IMR-90 (cell line): ENCODE data around the gene ATP11A. TPM values are rescaled to one million over a fixed set of nuclear protein-coding genes. Genes with fewer than 3 reads are reported as not detected.

Experiments used
- ATAC-seq: fragments of 200-7000 bp; cut with Tn5 transposase; 2 replicates; pipeline ENCODE4 v1.9.1; 2020; ENCODE audit warnings: low read depth, mild to moderate bottlenecking, moderate library complexity
- BruUV-seq: library from RNA; stranded (reverse); fragments of 400-500 nt; replicated peaks from 2 replicates; lab custom pipeline; 2021; lab: Mats Ljungman, UMichigan
- CTCF ChIA-PET: fragments of 300-600 bp; formaldehyde crosslinking; extraction: SDS; loops from one replicate; lab custom pipeline; 2021; ENCODE audit warnings: antibody characterized with exemption; lab: Yijun Ruan, JAX
- POLR2A ChIA-PET: fragments of 300-600 bp; sonication (Branson Sonifier 250); formaldehyde crosslinking; loops from one replicate; lab custom pipeline; 2022; ENCODE audit warnings: antibody characterized with exemption; ENCODE audit not compliant: unreplicated experiment; lab: Charles Lee
- DNase-seq: peaks from one replicate; pipeline ENCODE4 v3.0.0; 2013
- H2AFZ ChIP-seq: replicated peaks from 2 replicates; pipeline ENCODE3; 2013; ENCODE audit warnings: low read length, mild to moderate bottlenecking; ENCODE audit not compliant: poor library complexity
- H2AK5ac ChIP-seq: 2 replicates; pipeline ENCODE4 v1.6.1; 2013; ENCODE audit warnings: low read depth, low read length, inconsistent platforms
- H2AK9ac ChIP-seq: replicated peaks from 2 replicates; pipeline ENCODE3; 2013; ENCODE audit warnings: mild to moderate bottlenecking, low read depth, low read length, moderate library complexity; ENCODE audit not compliant: poor library complexity
- H2BK120ac ChIP-seq: 2 replicates; pipeline ENCODE4 v1.6.1; 2013; ENCODE audit warnings: low read depth, low read length, inconsistent platforms
- H2BK15ac ChIP-seq: 3 replicates; pipeline ENCODE4 v1.6.1; 2013; ENCODE audit warnings: low read depth, low read length, inconsistent platforms
- H2BK20ac ChIP-seq: 2 replicates; pipeline ENCODE4 v1.6.1; 2013; ENCODE audit warnings: low read depth, mild to moderate bottlenecking, inconsistent platforms, low read length, moderate library complexity
- H2BK5ac ChIP-seq: 2 replicates; pipeline ENCODE4 v1.6.1; 2013; ENCODE audit warnings: mild to moderate bottlenecking, low read depth, low read length, inconsistent platforms; ENCODE audit not compliant: poor library complexity, severe bottlenecking
- H3K14ac ChIP-seq: replicated peaks from 2 replicates; pipeline ENCODE4 v1.6.1; 2013; ENCODE audit warnings: low read depth, low read length, inconsistent platforms
- H3K18ac ChIP-seq: 2 replicates; pipeline ENCODE4 v1.6.1; 2013; ENCODE audit warnings: low read depth, low read length, control low read depth
- H3K23ac ChIP-seq: 2 replicates; pipeline ENCODE4 v1.6.1; 2013; ENCODE audit warnings: low read depth, low read length, inconsistent platforms
- H3K27ac ChIP-seq: 2 replicates; pipeline ENCODE4 v1.5.1; 2013; ENCODE audit warnings: mild to moderate bottlenecking, control low read depth, low read length; ENCODE audit not compliant: insufficient read depth
- H3K27me3 ChIP-seq: 2 replicates; pipeline ENCODE4 v1.6.1; 2013; ENCODE audit warnings: low read length; ENCODE audit not compliant: control insufficient read depth, insufficient read depth
- H3K36me3 ChIP-seq: 2 replicates; pipeline ENCODE4 v1.6.1; 2013; ENCODE audit warnings: low read length, mixed read lengths; ENCODE audit not compliant: control insufficient read depth, insufficient read depth
- H3K4ac ChIP-seq: 2 replicates; pipeline ENCODE4 v1.6.1; 2013; ENCODE audit warnings: low read depth, low read length, inconsistent platforms
- H3K4me1 ChIP-seq: 2 replicates; pipeline ENCODE4 v1.6.1; 2013; ENCODE audit warnings: low read length, mixed read lengths; ENCODE audit not compliant: control insufficient read depth, insufficient read depth
- H3K4me2 ChIP-seq: 2 replicates; pipeline ENCODE4 v1.6.1; 2013; ENCODE audit warnings: low read depth, mild to moderate bottlenecking, control low read depth, low read length, moderate library complexity
- H3K4me3 ChIP-seq: 2 replicates; pipeline ENCODE4 v1.5.1; 2013; ENCODE audit warnings: low read depth, mild to moderate bottlenecking, control low read depth, low read length, moderate library complexity; ENCODE audit not compliant: insufficient read depth
- H3K56ac ChIP-seq: 2 replicates; pipeline ENCODE4 v1.6.1; 2013; ENCODE audit warnings: low read length, inconsistent platforms; ENCODE audit not compliant: insufficient read depth; ENCODE audit errors: extremely low read depth
- H3K79me1 ChIP-seq, 2 experiments: 2 replicates each; pipeline ENCODE4 v1.6.1; 2013; ENCODE audit warnings: low read length in 2 of 2, inconsistent platforms in 1 of 2, low read depth in 1 of 2
- H3K9ac ChIP-seq: 2 replicates; pipeline ENCODE4 v1.6.1; 2013; ENCODE audit warnings: low read depth, low read length, control low read depth
- H3K9me1 ChIP-seq: 2 replicates; pipeline ENCODE4 v1.6.1; 2013; ENCODE audit warnings: low read length, inconsistent platforms; ENCODE audit not compliant: insufficient read depth
- H3K9me3 ChIP-seq: 2 replicates; pipeline ENCODE4 v1.6.1; 2013; ENCODE audit warnings: low read length; ENCODE audit not compliant: control insufficient read depth, insufficient read depth
- H4K20me1 ChIP-seq: 2 replicates; pipeline ENCODE4 v1.6.1; 2013; ENCODE audit warnings: low read length, inconsistent platforms; ENCODE audit not compliant: insufficient read depth
- H4K5ac ChIP-seq: 2 replicates; pipeline ENCODE4 v1.6.1; 2013; ENCODE audit warnings: mild to moderate bottlenecking, low read depth, low read length, control low read depth
- H4K8ac ChIP-seq, 2 experiments: 2 replicates each; pipeline ENCODE4 v1.6.1; 2013; ENCODE audit warnings: low read depth in 2 of 2, low read length in 2 of 2, control low read depth in 1 of 2, inconsistent platforms in 1 of 2
- H4K91ac ChIP-seq: 2 replicates; pipeline ENCODE4 v1.6.1; 2013; ENCODE audit warnings: low read depth, low read length, inconsistent platforms; ENCODE audit not compliant: insufficient read depth
- BHLHE40 ChIP-seq: fragments of 150-350 bp; IDR thresholded peaks from 2 replicates; pipeline ENCODE4 v1.6.1; 2016; ENCODE audit warnings: mild to moderate bottlenecking, low read depth, low read length
- CHD1 ChIP-seq: IDR thresholded peaks from 2 replicates; pipeline ENCODE4 v1.6.1; 2012; ENCODE audit warnings: low read depth, low read length, improper control_type of control experiment
- ELK1 ChIP-seq: fragments of 150-350 bp; IDR thresholded peaks from 2 replicates; pipeline ENCODE4 v1.6.1; 2016; ENCODE audit warnings: low read depth, mild to moderate bottlenecking, low read length, moderate library complexity, borderline replicate concordance
- FOS ChIP-seq: fragments of 150-350 bp; IDR thresholded peaks from 2 replicates; pipeline ENCODE4 v1.6.1; 2016; ENCODE audit warnings: low read depth, low read length
- MAFK ChIP-seq: IDR thresholded peaks from 2 replicates; pipeline ENCODE4 v1.6.1; 2012; ENCODE audit warnings: low read depth, low read length, improper control_type of control experiment
- RAD21 ChIP-seq: IDR thresholded peaks from 2 replicates; pipeline ENCODE4 v1.6.1; 2012; ENCODE audit warnings: low read length, improper control_type of control experiment
- SMC3 ChIP-seq: fragments of 150-350 bp; IDR thresholded peaks from 2 replicates; pipeline ENCODE4 v1.6.1; 2016; ENCODE audit warnings: low read depth, mild to moderate bottlenecking, antibody characterized with exemption, low read length, moderate library complexity
- USF2 ChIP-seq: fragments of 150-350 bp; IDR thresholded peaks from 2 replicates; pipeline ENCODE4 v1.6.1; 2017; ENCODE audit warnings: mild to moderate bottlenecking, antibody characterized with exemption, low read length, low read depth
- WGBS, 2 experiments: methylation state at CpG; one replicate each; pipeline versions ENCODE4 v1.1.5 to v1.1.7; 2013; ENCODE audit warnings: missing lambda C conversion rate in 2 of 2; ENCODE audit not compliant: insufficient read length in 1 of 2; ENCODE audit errors: extremely low coverage in 2 of 2; 5-methylcytosine and 5-hydroxymethylcytosine counted together
- dilution Hi-C: fragments of 300-500 bp; cut with HindIII; formaldehyde crosslinking; loops from one replicate; pipeline ENCODE4 v1.14.3; 2018; ENCODE audit warnings: low sequenced_read_pairs; ENCODE audit not compliant: unreplicated experiment
- in situ Hi-C: fragments of 300-500 bp; cut with MboI; formaldehyde crosslinking; loops from 3 replicates; pipeline ENCODE4 v1.14.3; 2019; ENCODE audit warnings: low sequenced_read_pairs, inconsistent platforms, mixed read lengths
- intact Hi-C: fragments of 100-400 bp; cut with micrococcal nuclease; formaldehyde crosslinking; loops from 2 replicates; pipeline ENCODE4 v1.10.0; 2022
- polyA plus RNA-seq, 3 experiments: library from polyadenylated mRNA; depleted of rRNA; stranded (reverse); fragments of >200 nt; gene quantifications; 2 replicates each; pipeline ENCODE4 v1.2.3, GENCODE V29; 2012; ENCODE audit warnings: low replicate concordance in 1 of 3
- total RNA-seq: library from RNA; depleted of rRNA; stranded (reverse); fragments of >200 nt; gene quantifications from 2 replicates; pipeline ENCODE4 v1.2.3, GENCODE V29; 2012

The ATP11A gene
- total and polyA plus RNA-seq, 2 of the 4 experiments (the other 2 are of a cell fraction), result 8.4 to 12.0 TPM

GRCh38 chr13:112657850-112658445 lies 31.9 kb upstream of the ATP11A start:
- Histone ChIP-seq H3K9me1 (no peaks in the 10 kb centered on the region), H3K18ac (no peak overlapping the region), H2AK5ac (no peak overlapping the region), H2BK5ac (no peak overlapping the region), H3K14ac (no peak overlapping the region), H2AK9ac (peak overlapping the region; percentile 1), H3K27ac (no peak overlapping the region), H2AFZ (peak overlapping the region; percentile 63), H3K23ac (no peak overlapping the region), H2BK20ac (no peak overlapping the region), H2BK15ac (no peak overlapping the region), H3K4ac (no peak overlapping the region), H3K9me3 (no peaks in the 10 kb centered on the region), H3K27me3 (peaks cover 4% of the 10 kb centered on the region), H3K4me3 (no peak overlapping the region), H3K36me3 (no peaks in the 10 kb centered on the region), H4K20me1 (no peaks in the 10 kb centered on the region), H4K8ac (no peak overlapping the region), H4K91ac (no peak overlapping the region), H3K9ac (no peak overlapping the region), H2BK120ac (no peak overlapping the region), H3K4me2 (no peak overlapping the region), H3K56ac (no peak overlapping the region), H4K5ac (no peak overlapping the region), H3K79me1 (no peaks in the 10 kb centered on the region), H3K4me1 (no peaks in the 10 kb centered on the region)
- ChIA-PET POLR2A (no interaction called here), CTCF (interaction anchor here (1.3 kb wide), 1 partner anchor 17 kb away, joined by 4 read pairs; no protein-coding TSS in a partner anchor)
- intact Hi-C loops, result no loop called here
- BruUV-seq, result no TSS peak
- DNase-seq, result peak; percentile 81
- dilution Hi-C loops, result no loop called here
- TF ChIP-seq FOS (no peak), MAFK (no peak), ELK1 (no peak), SMC3 (no peak), USF2 (no peak), BHLHE40 (no peak), CHD1 (no peak), RAD21 (no peak; the same call in 1 of the 2 replicates)
- in situ Hi-C loops, result no loop called here
- no CpG with 5 or more reads among the region's 14 CpGs for WGBS, 2 experiments
- peak; percentile 75 for ATAC-seq
